Epithelial cell of prostate (primary cell): Measurements from ENCODE around the gene GALNS.

Experiments
- DNase-seq: peaks from one replicate; pipeline ENCODE4 v3.0.0-alpha.2; 2011; ENCODE audit warnings: low read depth, low spot score
- H3K27ac ChIP-seq: fragments of 450-650 bp; 2 replicates; pipeline ENCODE4 v1.5.1; 2017; ENCODE audit warnings: mild to moderate bottlenecking

Gene GALNS

GRCh38 chr16:88841521-88842307, 15.0 kb downstream of the GALNS start:
- DNase-seq: no peak
- H3K27ac ChIP-seq: no peak overlapping the region

- H3K27ac ChIP-seq: no peak overlapping the region
- DNase-seq: no peak
Observed at GRCh38 chr16:88840600-88841215, 16.0 kb downstream of the GALNS start.

GRCh38 chr16:88839745-88840599, 16.8 kb downstream of the GALNS start:
- no peak overlapping the region for H3K27ac ChIP-seq
- DNase-seq: no peak

- DNase-seq: no peak
- H3K27ac ChIP-seq: no peak overlapping the region
Observed at GRCh38 chr16:88839026-88839529, 17.7 kb downstream of the GALNS start.

GRCh38 chr16:88838566-88838965, 18.2 kb downstream of the GALNS start:
- no peak for DNase-seq
- H3K27ac ChIP-seq: no peak overlapping the region

GRCh38 chr16:88837806-88838205, 18.9 kb downstream of the GALNS start:
- DNase-seq: no peak
- no peak overlapping the region for H3K27ac ChIP-seq

DNA sequence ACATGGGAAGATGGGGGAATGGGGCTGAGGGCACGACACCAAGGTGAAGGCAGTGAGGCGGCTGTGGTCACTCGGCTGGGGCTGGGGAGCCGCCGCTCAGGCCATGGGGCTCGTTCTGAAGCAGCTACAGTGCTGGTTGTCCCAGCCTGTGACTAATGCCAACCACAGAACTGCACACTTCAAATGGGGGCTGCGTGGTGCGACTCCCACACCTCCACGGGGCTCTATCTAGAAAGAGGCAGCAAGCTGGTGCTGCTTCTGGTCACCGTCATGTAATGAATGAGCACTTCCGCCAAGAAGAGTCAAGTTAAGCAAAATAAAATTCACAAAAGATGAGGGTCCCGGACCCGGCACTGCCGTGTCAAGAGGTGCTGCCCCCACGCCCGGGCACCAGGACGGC, 20.0 kb downstream of the GALNS start:
- no peak overlapping the region for H3K27ac ChIP-seq
- DNase-seq: no peak

DNA sequence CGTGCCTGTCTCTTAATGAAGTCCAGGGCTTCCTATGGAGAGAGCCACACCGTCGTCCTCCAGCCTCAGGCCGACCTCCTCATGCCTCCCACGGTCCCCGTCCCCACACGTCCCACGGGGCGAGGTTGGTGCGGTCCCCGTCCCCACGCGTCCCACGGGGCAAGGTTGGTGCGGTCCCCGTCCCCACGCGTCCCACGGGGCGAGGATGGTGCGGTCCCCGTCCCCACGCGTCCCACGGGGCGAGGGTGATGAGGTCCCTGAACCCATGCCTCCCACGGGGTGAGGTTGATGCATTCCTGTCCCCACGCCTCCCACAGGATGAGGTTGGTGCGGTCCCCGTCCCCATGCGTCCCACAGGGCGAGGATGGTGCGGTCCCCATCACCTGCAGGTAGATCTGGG, 20.9 kb downstream of the GALNS start:
- no peak for DNase-seq
- no peak overlapping the region for H3K27ac ChIP-seq

- no peak overlapping the region for H3K27ac ChIP-seq
- no peak for DNase-seq
Observed at GRCh38 chr16:88835383-88835782, 21.4 kb downstream of the GALNS start.

- no peak overlapping the region for H3K27ac ChIP-seq
- DNase-seq: no peak
Observed at GRCh38 chr16:88834670-88835069, 22.1 kb downstream of the GALNS start.

DNA sequence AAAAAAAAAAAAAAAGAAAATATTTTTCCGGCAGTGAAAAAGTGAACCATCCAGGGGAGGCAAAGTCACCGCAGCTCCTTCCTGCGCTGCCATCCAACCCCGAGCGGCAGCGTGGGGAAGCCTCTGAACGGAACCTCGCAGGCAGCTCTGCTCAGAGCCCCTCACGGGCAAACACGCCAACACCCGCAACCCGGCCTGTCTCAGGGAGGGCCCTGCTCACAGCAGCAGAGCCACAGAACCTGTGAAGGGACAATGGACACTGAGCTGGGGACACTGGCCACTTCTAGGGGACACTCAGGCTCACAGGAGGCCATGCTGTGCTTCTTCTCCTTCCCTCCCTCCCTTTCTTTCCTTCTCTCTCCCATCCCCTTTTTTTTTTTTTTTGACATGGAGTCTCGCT, 23.7 kb downstream of the GALNS start:
- H3K27ac ChIP-seq: no peak overlapping the region
- no peak for DNase-seq

- DNase-seq: no peak
- no peak overlapping the region for H3K27ac ChIP-seq
Observed at GRCh38 chr16:88831838-88832237, 24.9 kb downstream of the GALNS start.

DNA sequence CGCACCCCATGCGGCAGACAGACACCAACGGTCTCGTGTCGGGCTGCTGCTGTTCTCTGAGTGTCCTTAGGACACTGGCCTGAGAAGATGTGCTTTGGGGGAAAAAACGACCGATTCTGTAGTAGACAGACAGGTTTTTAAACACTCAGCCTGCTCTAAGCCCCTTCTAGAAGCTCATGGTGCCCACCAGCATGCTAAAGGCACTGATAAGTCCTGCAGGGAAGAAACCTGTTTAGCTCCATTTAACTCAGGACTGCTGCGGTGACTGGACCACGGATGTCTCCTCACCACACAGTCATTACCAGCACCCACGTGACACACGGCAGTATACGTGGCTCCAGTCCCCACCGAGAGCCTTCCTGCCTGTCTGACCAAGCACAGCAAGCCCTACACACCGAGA, 26.0 kb downstream of the GALNS start:
- no peak for DNase-seq
- H3K27ac ChIP-seq: no peak overlapping the region

DNA sequence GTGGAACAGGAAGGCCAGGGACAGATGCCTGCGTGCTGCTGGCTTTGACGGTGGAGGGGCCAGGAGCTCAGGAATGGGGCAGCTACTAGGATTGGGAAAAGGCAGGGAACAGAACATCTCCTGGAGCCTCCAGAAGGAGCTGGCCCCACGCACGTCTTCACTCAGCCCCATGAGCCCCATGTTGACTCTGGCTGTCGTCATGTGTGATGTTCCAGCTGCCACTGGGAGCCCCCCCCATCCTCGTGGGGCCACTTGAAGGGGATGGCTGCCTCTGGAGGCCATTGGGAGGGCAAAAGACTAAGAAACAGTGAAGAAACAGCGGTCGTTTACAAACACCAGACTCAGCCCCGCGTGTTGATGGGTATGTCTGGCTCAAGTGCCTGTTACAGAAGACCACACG, 26.5 kb downstream of the GALNS start:
- no peak overlapping the region for H3K27ac ChIP-seq
- no peak for DNase-seq

GRCh38 chr16:88828711-88829110, 28.0 kb downstream of the GALNS start:
- no peak for DNase-seq
- H3K27ac ChIP-seq: no peak overlapping the region

DNA sequence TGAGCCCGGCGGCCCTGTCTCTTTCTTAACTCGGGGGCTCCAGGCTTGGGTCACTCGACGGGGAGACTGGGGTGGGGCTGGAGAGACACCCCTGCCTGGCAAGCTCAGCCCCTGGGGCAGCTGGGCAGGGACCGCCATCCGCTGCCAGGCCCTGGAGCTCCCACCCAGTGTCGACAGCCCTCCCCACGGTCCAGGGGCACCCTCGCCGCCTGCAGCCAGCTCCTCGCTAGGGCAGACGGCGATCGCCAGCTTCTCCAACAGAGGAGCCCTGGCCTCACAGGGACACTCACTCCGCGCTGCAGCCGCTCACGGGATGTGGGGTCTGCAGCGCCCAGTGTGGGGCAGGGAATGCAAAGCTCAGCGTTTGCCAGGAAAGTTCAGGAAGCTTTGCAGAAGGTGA, 29.0 kb downstream of the GALNS start:
- DNase-seq: no peak
- no peak overlapping the region for H3K27ac ChIP-seq

DNA sequence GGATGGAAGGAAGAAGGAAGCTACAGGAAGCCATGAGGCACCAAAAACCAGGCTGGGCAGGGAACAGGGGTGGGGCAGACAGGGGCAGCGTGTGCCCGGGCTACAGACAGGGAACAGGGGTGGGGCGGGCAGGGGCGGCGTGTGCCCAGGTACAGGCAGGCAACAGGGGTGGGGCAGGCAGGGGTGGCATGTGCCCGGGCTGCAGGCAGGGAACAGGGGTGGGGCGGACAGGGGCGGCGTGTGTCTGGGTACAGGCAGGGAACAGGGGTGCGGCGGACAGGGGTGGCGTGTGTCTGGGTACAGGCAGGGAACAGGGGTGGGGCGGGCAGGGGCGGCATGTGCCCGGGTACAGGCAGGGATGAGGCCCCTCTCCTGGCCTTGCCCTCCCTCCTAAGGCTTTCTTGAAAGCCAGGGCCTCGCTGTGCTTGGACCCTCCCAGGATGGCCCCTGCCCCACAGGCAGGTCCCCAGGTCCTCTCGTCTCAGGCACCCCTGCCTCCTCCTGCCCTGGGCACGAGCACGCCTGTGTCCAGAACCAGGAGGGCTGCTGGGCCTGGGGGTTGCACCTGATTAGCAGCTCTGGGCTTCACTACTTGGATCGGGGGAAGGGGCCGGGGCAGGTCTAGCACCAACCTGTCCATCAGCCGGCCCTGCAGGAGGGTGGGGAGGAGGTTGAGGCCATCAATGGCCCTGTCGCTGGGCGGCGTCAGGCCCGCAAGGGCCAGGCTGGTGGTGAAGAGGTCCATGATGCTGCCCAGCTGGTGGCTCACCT, 30.5 kb downstream of the GALNS start:
- no peak for DNase-seq
- H3K27ac ChIP-seq: no peak overlapping the region

DNA sequence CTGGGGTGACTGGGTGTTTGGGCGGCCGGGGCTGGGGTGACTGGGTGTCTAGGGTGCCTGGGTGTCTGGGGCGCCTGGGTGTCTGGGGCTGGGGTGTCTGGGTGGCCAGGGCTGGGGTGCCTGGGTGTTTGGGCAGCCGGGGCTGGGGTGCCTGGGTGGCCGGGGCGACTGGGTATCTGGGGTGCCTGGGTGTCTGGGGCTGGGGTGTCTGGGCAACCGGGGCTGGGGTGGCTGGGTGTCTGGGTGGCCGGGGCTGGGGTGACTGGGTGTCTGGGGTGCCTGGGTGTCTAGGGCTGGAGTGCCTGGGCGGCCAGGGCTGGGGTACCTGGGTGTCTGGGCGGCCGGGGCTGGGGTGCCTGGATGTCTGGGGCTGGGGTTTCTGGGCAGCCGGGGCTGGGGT, 31.6 kb downstream of the GALNS start:
- DNase-seq: no peak

DNA sequence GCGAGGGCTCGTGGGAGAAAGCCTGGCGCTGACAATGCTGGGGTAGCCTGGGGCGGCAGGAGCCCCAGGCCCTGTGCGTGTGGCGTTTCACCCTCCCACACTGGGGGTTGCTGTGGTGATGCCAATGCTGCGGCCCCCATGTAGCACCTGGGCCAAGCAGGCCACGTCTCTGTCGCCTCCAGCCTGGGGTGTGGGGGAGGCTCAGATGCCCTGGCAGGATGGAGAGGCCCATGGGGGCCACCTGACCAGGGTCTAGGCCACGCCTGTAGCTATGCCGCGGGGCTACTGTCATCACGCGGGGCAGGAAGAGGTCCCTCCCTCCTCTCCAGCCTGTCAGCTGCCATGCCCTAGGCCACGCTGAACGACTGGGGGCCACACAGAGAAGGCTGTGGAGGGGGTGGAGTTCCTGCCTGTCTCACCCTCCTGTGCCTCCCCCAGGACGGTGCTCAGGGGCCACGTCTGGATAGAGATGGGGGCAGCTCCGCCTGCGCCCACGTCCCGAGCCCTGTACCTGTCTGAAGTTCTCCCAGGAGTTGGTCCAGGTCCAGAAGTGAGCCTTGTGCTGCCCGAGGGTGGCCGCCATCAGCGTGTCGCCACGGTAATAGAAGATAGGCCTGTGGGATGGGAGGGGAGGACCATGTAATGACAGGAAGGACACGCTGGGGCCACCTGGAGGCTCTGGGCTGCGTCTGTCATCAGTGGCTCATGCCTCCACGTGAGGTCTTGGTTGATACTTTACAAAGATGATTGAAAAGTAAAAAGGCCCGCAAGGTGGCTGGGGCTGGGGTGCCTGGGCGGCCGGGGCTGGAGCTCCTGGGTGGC, 32.3 kb downstream of the GALNS start:
- H3K27ac ChIP-seq: no peak overlapping the region
- DNase-seq: no peak

More for the DNA sequence above, 31.6 kb downstream of the GALNS start:
- no peak overlapping the region for H3K27ac ChIP-seq
